ENCODE data around the gene SEMA4F. TPM values are rescaled to one million over a fixed set of nuclear protein-coding genes. Genes with fewer than 3 reads are reported as not detected.

Gene SEMA4F
- total RNA-seq (2022; extraction: Qiagen RNA extraction) = 9.6 to 15.2 TPM (median 10.2 TPM) in 5 replicates

DNA sequence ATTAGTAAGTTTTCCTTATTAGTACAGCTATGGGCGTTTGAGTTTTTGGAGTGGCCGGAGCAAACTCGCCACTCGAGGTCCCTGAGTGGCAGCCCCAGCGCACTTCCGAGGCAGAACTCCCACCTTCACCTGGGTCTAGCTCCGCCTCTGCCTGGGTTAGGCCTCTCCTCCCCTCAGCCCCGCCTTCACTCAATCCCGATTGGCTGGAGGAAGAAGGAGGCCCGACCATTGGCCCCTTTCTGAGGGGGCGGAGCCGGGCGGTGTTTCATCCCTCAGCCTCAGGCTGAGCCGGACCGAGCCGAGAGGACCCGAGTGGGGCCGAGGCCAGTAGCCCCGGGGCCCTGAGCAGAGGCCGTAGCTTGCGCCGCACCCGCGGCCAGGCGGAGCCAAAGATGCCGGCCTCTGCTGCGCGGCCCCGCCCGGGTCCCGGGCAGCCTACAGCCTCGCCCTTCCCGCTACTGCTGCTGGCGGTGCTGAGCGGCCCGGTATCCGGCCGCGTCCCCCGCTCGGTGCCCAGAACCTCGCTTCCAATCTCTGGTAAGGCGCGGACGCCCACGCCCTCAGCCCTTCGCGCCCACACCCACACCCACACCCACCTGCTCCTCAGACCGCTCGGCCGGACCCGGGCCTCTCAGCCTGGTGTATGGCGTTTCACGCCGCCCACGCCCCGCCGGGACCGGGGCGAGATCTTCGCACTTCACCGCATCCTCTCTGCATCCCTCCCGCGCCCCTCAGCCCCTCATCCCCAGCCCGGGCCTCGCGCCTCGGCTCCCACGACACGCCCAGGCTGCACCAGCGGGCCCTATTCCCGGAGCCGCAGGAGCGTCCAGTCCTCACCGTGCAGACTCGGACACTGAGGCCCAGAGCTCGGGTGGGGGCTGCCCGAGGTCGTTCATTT lies at the start of gene SEMA4F:
Gene SEMA4F, plus strand, starts transcription at position 263 of the 898 bp plus-strand sequence. Its CDS starts 130 bp downstream, at position 393.

DNA sequence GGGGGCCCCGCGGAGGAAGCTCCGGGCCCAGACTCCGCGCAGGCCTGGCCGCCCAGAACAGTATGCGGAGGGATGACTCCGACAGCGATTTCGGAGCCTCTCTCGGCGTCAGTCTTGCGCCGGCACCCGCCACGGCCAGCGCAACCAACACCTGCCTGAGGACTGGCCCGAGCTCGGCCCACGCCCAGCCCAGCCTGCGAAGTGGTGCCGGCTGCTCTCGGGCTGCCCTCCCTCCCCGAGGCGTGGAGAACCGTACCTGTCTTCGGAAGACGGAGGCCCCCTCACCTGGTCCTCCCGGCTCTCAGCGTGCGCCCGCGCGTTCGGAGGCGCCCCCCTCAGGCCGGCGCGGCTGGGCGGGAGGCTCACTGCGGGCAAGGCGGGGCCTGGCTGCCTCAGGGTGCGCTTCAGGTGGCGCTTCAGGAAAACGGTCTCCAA lies 6.0 kb upstream of the SEMA4F start, which contains the start of gene M1AP:
Gene M1AP, minus strand, starts transcription at position 322 of the 435 bp plus-strand sequence. CDS start 8,055 bp downstream, outside the sequence.

Other genes with a start within 250 kb of the SEMA4F start
- 2.4 to 3.7 TPM (median 2.6 TPM) in 5 replicates for gene C2orf81, start 232.6 kb upstream of the SEMA4F start, total RNA-seq (2022; extraction: Qiagen RNA extraction)
- gene WDR54, start 232.5 kb upstream of the SEMA4F start, total RNA-seq (2022; extraction: Qiagen RNA extraction) = 76.9 to 89.4 TPM (median 88.0 TPM) in 5 replicates
- gene RTKN, start 212.3 kb upstream of the SEMA4F start, total RNA-seq (2022; extraction: Qiagen RNA extraction) = 18.9 to 25.9 TPM (median 23.9 TPM) in 5 replicates
- gene INO80B, start 199.2 kb upstream of the SEMA4F start, total RNA-seq (2022; extraction: Qiagen RNA extraction) = 42.6 to 53.6 TPM (median 49.0 TPM) in 5 replicates
- gene WBP1, start 195.8 kb upstream of the SEMA4F start, total RNA-seq (2022; extraction: Qiagen RNA extraction) = 47.3 to 87.4 TPM (median 83.1 TPM) in 5 replicates
- 37.4 to 54.3 TPM (median 52.0 TPM) in 5 replicates for gene MOGS, start 188.9 kb upstream of the SEMA4F start, total RNA-seq (2022; extraction: Qiagen RNA extraction)
- gene MRPL53, start 181.6 kb upstream of the SEMA4F start, total RNA-seq (2022; extraction: Qiagen RNA extraction) = 106 to 149 TPM (median 141 TPM) in 5 replicates
- gene CCDC142, start 171.2 kb upstream of the SEMA4F start, total RNA-seq (2022; extraction: Qiagen RNA extraction) = 11.6 to 16.5 TPM (median 14.2 TPM) in 5 replicates
- gene TTC31, start 171.2 kb upstream of the SEMA4F start, total RNA-seq (2022; extraction: Qiagen RNA extraction) = 15.7 to 17.7 TPM (median 16.1 TPM) in 5 replicates
- 2.7 to 3.7 TPM (median 3.1 TPM) in 5 replicates for gene LBX2, start 154.6 kb upstream of the SEMA4F start, total RNA-seq (2022; extraction: Qiagen RNA extraction)
- gene PCGF1, start 146.6 kb upstream of the SEMA4F start, total RNA-seq (2022; extraction: Qiagen RNA extraction) = 30.8 to 43.0 TPM (median 33.4 TPM) in 5 replicates
- 0.19 to 0.58 TPM (median 0.33 TPM) in 5 replicates for gene TLX2, start 139.8 kb upstream of the SEMA4F start, total RNA-seq (2022; extraction: Qiagen RNA extraction)
- gene DQX1, start 128.0 kb upstream of the SEMA4F start, total RNA-seq (2022; extraction: Qiagen RNA extraction) = 0.10 to 0.19 TPM (median 0.14 TPM) in 4 of 5 replicates, not detected in the other
- gene AUP1, start 124.5 kb upstream of the SEMA4F start, total RNA-seq (2022; extraction: Qiagen RNA extraction) = 197 to 259 TPM (median 233 TPM) in 5 replicates
- gene HTRA2, start 124.3 kb upstream of the SEMA4F start, total RNA-seq (2022; extraction: Qiagen RNA extraction) = 31.4 to 42.9 TPM (median 39.7 TPM) in 5 replicates
- gene LOXL3, start 100.3 kb upstream of the SEMA4F start, total RNA-seq (2022; extraction: Qiagen RNA extraction) = 0.20 to 0.50 TPM (median 0.44 TPM) in 5 replicates
- gene DOK1, start 99.5 kb upstream of the SEMA4F start, total RNA-seq (2022; extraction: Qiagen RNA extraction) = 3.8 to 5.3 TPM (median 4.1 TPM) in 5 replicates
- not detected in 5 replicates for gene M1AP, start 5.9 kb upstream of the SEMA4F start, total RNA-seq (2022; extraction: Qiagen RNA extraction)
- gene HK2, start 179.9 kb downstream of the SEMA4F start, total RNA-seq (2022; extraction: Qiagen RNA extraction) = 0.77 to 1.00 TPM (median 0.93 TPM) in 5 replicates

Measured in A549 treated with Mapracorat at 1 μM for 4 hours (cell line).